HG02678 (cell line): Measurements from ENCODE around the gene KCNK17.
A peak's percentile ranks its signal among the peaks of the same experiment; 100 is the strongest.

Experiments
- ATAC-seq: cut with Tn5 transposase; IDR thresholded peaks from one replicate; pipeline ENCODE4 v1.9.1; 2021; ENCODE audit warnings: mild to moderate bottlenecking, moderate library complexity; ENCODE audit not compliant: unreplicated experiment

The KCNK17 gene

GRCh38 chr6:39314273-39314795 lies at the start of gene KCNK17:
TSS of gene KCNK17 (minus strand) at chr6:39314419. CDS start at chr6:39314320, 99 bp downstream.
- ATAC-seq = no peak

GRCh38 chr6:39363280-39363679 lies 49.1 kb upstream of the KCNK17 start:
- no peak for ATAC-seq

- ATAC-seq = no peak
These were observed 48.3 kb upstream of the KCNK17 start for GRCh38 chr6:39362487-39362865.

GRCh38 chr6:39361657-39362486 lies 47.7 kb upstream of the KCNK17 start:
- peak; percentile 72 for ATAC-seq

GRCh38 chr6:39360378-39360777 lies 46.2 kb upstream of the KCNK17 start:
- no peak for ATAC-seq

- no peak for ATAC-seq
These were observed 43.9 kb upstream of the KCNK17 start for GRCh38 chr6:39357998-39358686.

GRCh38 chr6:39353698-39354315 lies 39.6 kb upstream of the KCNK17 start:
- no peak for ATAC-seq

GRCh38 chr6:39350723-39351505 lies 36.7 kb upstream of the KCNK17 start:
- no peak for ATAC-seq

GRCh38 chr6:39348740-39349139 lies 34.5 kb upstream of the KCNK17 start:
- ATAC-seq = no peak

- ATAC-seq = peak; percentile 60
These were observed 33.8 kb upstream of the KCNK17 start for GRCh38 chr6:39347906-39348585.

GRCh38 chr6:39347206-39347605 lies 33.0 kb upstream of the KCNK17 start:
- no peak for ATAC-seq

GRCh38 chr6:39344821-39345280 lies 30.6 kb upstream of the KCNK17 start:
- ATAC-seq = no peak

GRCh38 chr6:39343396-39343870 lies 29.2 kb upstream of the KCNK17 start:
- ATAC-seq = peak; percentile 2

GRCh38 chr6:39342692-39343395 lies 28.6 kb upstream of the KCNK17 start:
- ATAC-seq = peak; percentile 59

GRCh38 chr6:39341937-39342336 lies 27.7 kb upstream of the KCNK17 start:
- ATAC-seq = no peak

GRCh38 chr6:39341352-39341751 lies 27.1 kb upstream of the KCNK17 start:
- no peak for ATAC-seq

GRCh38 chr6:39339868-39340550 lies 25.8 kb upstream of the KCNK17 start:
- no peak for ATAC-seq

GRCh38 chr6:39339096-39339867 lies 25.1 kb upstream of the KCNK17 start:
- no peak for ATAC-seq
